ENCODE data around the gene RNASE7. TPM values are rescaled to one million over a fixed set of nuclear protein-coding genes. Genes with fewer than 3 reads are reported as not detected.

RNASE7 gene
- total RNA-seq, 6 experiments from 2014 or later, result not detected

GRCh38 chr14:21018781-21019180, 23.4 kb upstream of the RNASE7 start:
- Mint-ChIP-seq H3K4me1 (ENCODE audit: low read depth) (peaks cover 6% of the 10 kb centered on the region), H3K27ac (no peak overlapping the region), H3K9me3 (no peaks in the 10 kb centered on the region), H3K27me3 (ENCODE audit: insufficient read depth) (peaks cover 32% of the 10 kb centered on the region), H3K36me3 (ENCODE audit: low read depth) (no peaks in the 10 kb centered on the region), H3K4me3 (no peak overlapping the region)
- no peak for DNase-seq
- TF ChIP-seq CTCF (IDR thresholded peaks at IDR 0.05), result no peak

- Mint-ChIP-seq H3K4me3 (no peak overlapping the region), H3K36me3 (ENCODE audit: low read depth) (no peaks in the 10 kb centered on the region), H3K9me3 (no peaks in the 10 kb centered on the region), H3K4me1 (ENCODE audit: low read depth) (peaks cover 6% of the 10 kb centered on the region), H3K27me3 (ENCODE audit: insufficient read depth) (peaks cover 37% of the 10 kb centered on the region), H3K27ac (no peak overlapping the region)
- no peak for TF ChIP-seq CTCF (IDR thresholded peaks at IDR 0.05)
- no peak for DNase-seq
Measured at GRCh38 chr14:21019366-21019765, 22.8 kb upstream of the RNASE7 start.

- no peak for DNase-seq
- Mint-ChIP-seq H3K36me3 (ENCODE audit: low read depth) (no peaks in the 10 kb centered on the region), H3K4me3 (no peak overlapping the region), H3K9me3 (no peaks in the 10 kb centered on the region), H3K27ac (no peak overlapping the region), H3K27me3 (ENCODE audit: insufficient read depth) (peaks cover 46% of the 10 kb centered on the region), H3K4me1 (ENCODE audit: low read depth) (peaks cover 6% of the 10 kb centered on the region)
- no peak for TF ChIP-seq CTCF (IDR thresholded peaks at IDR 0.05)
Measured at GRCh38 chr14:21020977-21021545, 21.1 kb upstream of the RNASE7 start.

GRCh38 chr14:21022686-21023085, 19.5 kb upstream of the RNASE7 start:
- Mint-ChIP-seq H3K4me1 (ENCODE audit: low read depth) (peaks cover 6% of the 10 kb centered on the region), H3K4me3 (no peak overlapping the region), H3K9me3 (no peaks in the 10 kb centered on the region), H3K36me3 (ENCODE audit: low read depth) (no peaks in the 10 kb centered on the region), H3K27ac (no peak overlapping the region), H3K27me3 (ENCODE audit: insufficient read depth) (peaks cover 48% of the 10 kb centered on the region)
- no peak for TF ChIP-seq CTCF (IDR thresholded peaks at IDR 0.05)
- no peak for DNase-seq

- no peak for TF ChIP-seq CTCF (IDR thresholded peaks at IDR 0.05)
- Mint-ChIP-seq H3K4me3 (no peak overlapping the region), H3K27ac (no peak overlapping the region), H3K36me3 (ENCODE audit: low read depth) (no peaks in the 10 kb centered on the region), H3K27me3 (ENCODE audit: insufficient read depth) (peaks cover 51% of the 10 kb centered on the region), H3K9me3 (no peaks in the 10 kb centered on the region), H3K4me1 (ENCODE audit: low read depth) (peaks cover 6% of the 10 kb centered on the region)
- no peak for DNase-seq
Measured at GRCh38 chr14:21023174-21023573, 19.0 kb upstream of the RNASE7 start.
